ENCODE results near the gene OR6C75. TPM values are rescaled to one million over a fixed set of nuclear protein-coding genes. Genes with fewer than 3 reads are reported as not detected.
"Not testable (repeated sequence)": the region's sequence is repeated elsewhere in the genome, so short reads cannot be mapped to it uniquely, and the experiment has no call there.

Gene OR6C75
- total RNA-seq, 1 donor, result not detected

DNA sequence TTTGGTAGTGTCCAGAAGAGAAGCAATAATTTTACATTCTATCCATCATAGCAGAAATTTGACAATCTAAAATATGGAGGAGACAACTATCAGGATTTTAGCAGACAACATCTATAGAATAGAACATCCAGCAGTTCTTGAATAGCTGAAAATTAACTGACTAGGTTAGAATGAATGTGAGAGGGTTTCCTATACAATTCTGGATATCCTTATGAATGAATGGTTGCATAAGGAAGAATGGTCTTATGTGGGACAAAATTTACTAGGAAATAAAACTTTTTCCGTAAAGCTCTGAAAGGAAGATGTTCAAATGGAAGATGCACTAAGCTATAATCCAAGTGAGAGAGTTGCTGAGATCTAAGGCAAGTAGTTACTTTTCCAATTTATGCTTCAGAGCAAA, 32.3 kb upstream of the OR6C75 start, which contains the start of gene OR6C3:
Gene OR6C3, plus strand, starts transcription at position 301 of the 400 bp plus-strand sequence. CDS start 955 bp downstream, outside the sequence.
- Histone ChIP-seq H3K4me1 (ENCODE audit: insufficient read depth, low read length) (no peaks in the 10 kb centered on the region), H3K27me3 (ENCODE audit: insufficient read depth, low read length) (no peaks in the 10 kb centered on the region), H3K4me2 (ENCODE audit: insufficient read depth, low read length) (no peak within 1 kb of the TSS), H3K4me3 (ENCODE audit: insufficient read depth, low read length) (no peak within 1 kb of the TSS), H2AFZ (ENCODE audit: low read length) (no peak within 1 kb of the TSS), H4K20me1 (ENCODE audit: insufficient read depth, low read length) (no peaks in the 10 kb centered on the region), H3K9me3 (ENCODE audit: low read depth, low read length) (no peaks in the 10 kb centered on the region), H3K36me3 (ENCODE audit: insufficient read depth, low read length) (no peaks in the 10 kb centered on the region), H3K79me2 (ENCODE audit: insufficient read depth, low read length) (no peaks in the 10 kb centered on the region), H3K27ac (ENCODE audit: low read depth, low read length) (no peak within 1 kb of the TSS)
- no peak for TF ChIP-seq CTCF (IDR thresholded peaks at IDR 0.05; ENCODE audit: extremely low read depth, low read depth, low read length)
- no peak for DNase-seq (ENCODE audit: insufficient read length, low spot score, missing footprints)

GRCh38 chr12:55336002-55336401, 26.8 kb upstream of the OR6C75 start:
- Histone ChIP-seq H3K4me1 (ENCODE audit: insufficient read depth, low read length) (no peaks in the 10 kb centered on the region), H3K27me3 (ENCODE audit: insufficient read depth, low read length) (no peaks in the 10 kb centered on the region), H3K79me2 (ENCODE audit: insufficient read depth, low read length) (no peaks in the 10 kb centered on the region), H3K27ac (ENCODE audit: low read depth, low read length) (no peak overlapping the region), H4K20me1 (ENCODE audit: insufficient read depth, low read length) (no peaks in the 10 kb centered on the region), H3K4me3 (ENCODE audit: insufficient read depth, low read length) (no peak overlapping the region), H2AFZ (ENCODE audit: low read length) (no peak overlapping the region), H3K36me3 (ENCODE audit: insufficient read depth, low read length) (no peaks in the 10 kb centered on the region), H3K4me2 (ENCODE audit: insufficient read depth, low read length) (no peak overlapping the region), H3K9me3 (ENCODE audit: low read depth, low read length) (no peaks in the 10 kb centered on the region)
- DNase-seq (ENCODE audit: insufficient read length, low spot score, missing footprints), result no peak
- TF ChIP-seq CTCF (IDR thresholded peaks at IDR 0.05; ENCODE audit: extremely low read depth, low read depth, low read length), result no peak

DNA sequence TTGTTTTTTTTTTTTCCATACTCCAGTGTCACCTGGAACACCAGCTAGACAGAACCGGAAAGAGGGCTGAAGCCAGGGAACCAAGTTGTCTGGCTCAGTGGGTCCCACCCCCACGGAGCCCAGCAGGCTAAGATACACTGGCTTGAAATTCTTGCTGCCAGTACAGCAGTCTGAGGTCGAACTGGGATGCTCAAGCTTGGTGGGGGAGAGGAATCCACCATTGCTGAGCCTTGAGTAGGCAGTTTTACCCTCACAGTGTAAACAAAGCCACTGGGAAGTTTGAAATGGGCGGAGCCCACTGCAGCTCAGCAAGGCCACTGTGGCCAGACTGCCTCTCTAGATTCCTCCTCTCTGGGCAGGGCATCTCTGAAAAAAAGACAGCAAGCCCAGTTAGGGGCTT, 7.4 kb upstream of the OR6C75 start:
- H3K9me3 ChIP-seq (ENCODE audit: low read depth, low read length); H3K4me3 ChIP-seq (ENCODE audit: insufficient read depth, low read length); H3K27ac ChIP-seq (ENCODE audit: low read depth, low read length); H3K36me3 ChIP-seq (ENCODE audit: insufficient read depth, low read length); DNase-seq (ENCODE audit: insufficient read length, low spot score, missing footprints); H3K4me2 ChIP-seq (ENCODE audit: insufficient read depth, low read length); H3K79me2 ChIP-seq (ENCODE audit: insufficient read depth, low read length); H3K27me3 ChIP-seq (ENCODE audit: insufficient read depth, low read length); H3K4me1 ChIP-seq (ENCODE audit: insufficient read depth, low read length); H2AFZ ChIP-seq (ENCODE audit: low read length); H4K20me1 ChIP-seq (ENCODE audit: insufficient read depth, low read length): not testable (repeated sequence)

DNA sequence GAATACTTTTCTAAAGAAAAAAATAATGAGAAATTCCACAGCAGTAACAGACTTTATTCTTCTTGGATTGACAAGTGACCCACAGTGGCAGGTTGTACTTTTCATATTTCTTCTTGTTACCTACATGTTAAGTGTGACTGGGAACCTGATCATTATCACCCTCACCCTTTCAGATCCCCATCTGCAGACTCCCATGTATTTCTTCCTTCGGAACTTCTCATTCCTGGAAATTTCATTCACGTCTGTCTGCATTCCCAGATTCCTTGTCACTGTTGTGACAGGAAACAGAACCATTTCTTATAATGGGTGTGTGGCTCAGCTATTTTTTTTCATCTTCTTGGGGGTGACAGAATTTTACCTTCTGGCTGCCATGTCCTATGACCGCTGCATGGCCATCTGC, 2.3 kb downstream of the OR6C75 start:
- Histone ChIP-seq H4K20me1 (ENCODE audit: insufficient read depth, low read length) (no peaks in the 10 kb centered on the region), H2AFZ (ENCODE audit: low read length) (no peak overlapping the region), H3K27ac (ENCODE audit: low read depth, low read length) (no peak overlapping the region), H3K4me3 (ENCODE audit: insufficient read depth, low read length) (no peak overlapping the region), H3K36me3 (ENCODE audit: insufficient read depth, low read length) (no peaks in the 10 kb centered on the region), H3K4me2 (ENCODE audit: insufficient read depth, low read length) (no peak overlapping the region), H3K79me2 (ENCODE audit: insufficient read depth, low read length) (no peaks in the 10 kb centered on the region), H3K9me3 (ENCODE audit: low read depth, low read length) (no peaks in the 10 kb centered on the region), H3K4me1 (ENCODE audit: insufficient read depth, low read length) (no peaks in the 10 kb centered on the region), H3K27me3 (ENCODE audit: insufficient read depth, low read length) (no peaks in the 10 kb centered on the region)
- TF ChIP-seq CTCF (IDR thresholded peaks at IDR 0.05; ENCODE audit: extremely low read depth, low read depth, low read length), result no peak
- no peak for DNase-seq (ENCODE audit: insufficient read length, low spot score, missing footprints)

All from osteoblast (primary cell).